ENCODE measurements around the gene MZT1.

MZT1 gene

GRCh38 chr13:72686766-72687165 is 40.7 kb downstream of the MZT1 start:
- DNase-seq = no peak

GRCh38 chr13:72680353-72680752 is 47.1 kb downstream of the MZT1 start:
- DNase-seq = no peak

- no peak for DNase-seq
Measured at GRCh38 chr13:72678312-72678711, 49.1 kb downstream of the MZT1 start.

GRCh38 chr13:72677431-72677830 is 50.0 kb downstream of the MZT1 start:
- DNase-seq = no peak

GRCh38 chr13:72666391-72666790 is 61.0 kb downstream of the MZT1 start:
- DNase-seq = no peak

GRCh38 chr13:72662548-72662947 is 64.9 kb downstream of the MZT1 start:
- no peak for DNase-seq
